Measurements from ENCODE around the gene CLHC1.
"Not testable (repeated sequence)": the region's sequence is repeated elsewhere in the genome, so short reads cannot be mapped to it uniquely, and the experiment has no call there.

Gene CLHC1

DNA sequence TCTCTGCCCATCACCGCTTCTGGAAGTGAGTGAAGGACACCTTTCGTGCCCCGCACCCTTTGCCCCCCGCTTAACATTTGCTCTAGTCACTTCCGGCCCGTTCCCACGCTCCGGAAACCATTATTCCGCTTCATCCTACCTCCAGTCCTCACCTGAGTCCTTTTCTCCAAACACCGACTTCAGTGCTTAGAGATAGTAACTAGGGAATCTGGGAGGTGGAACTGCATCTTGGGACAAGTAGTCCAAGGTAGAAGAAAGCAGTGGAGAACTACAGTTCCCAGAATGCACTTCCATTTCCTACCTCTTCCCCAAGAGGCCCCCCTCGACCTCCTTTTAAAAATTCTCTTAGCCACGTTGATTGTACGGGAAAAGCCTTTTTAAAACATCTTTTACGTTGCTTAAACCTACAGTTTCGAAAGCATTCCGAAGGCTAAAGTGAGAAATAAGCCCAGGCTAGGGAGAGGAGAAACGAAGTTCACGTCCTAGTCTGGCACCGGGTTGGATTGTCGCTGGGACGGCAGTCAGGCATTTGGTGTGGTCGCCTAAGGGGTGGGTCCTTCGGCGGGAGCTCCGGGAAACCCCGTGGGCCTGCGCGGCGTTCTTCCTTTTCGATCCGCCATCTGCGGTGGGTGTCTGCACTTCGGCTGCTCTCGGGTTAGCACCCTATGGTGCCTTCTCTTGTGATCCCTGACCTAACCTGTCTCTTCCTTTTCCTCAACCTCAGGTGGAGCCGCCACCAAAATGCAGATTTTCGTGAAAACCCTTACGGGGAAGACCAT lies at the start of gene CLHC1, which contains the start of gene RPS27A:
Gene CLHC1 (minus strand): TSS at position 210 of the 779 bp plus-strand sequence. CDS start 9,882 bp downstream, outside the sequence.
Gene RPS27A (plus strand): TSS at position 605 of the 779 bp plus-strand sequence. CDS start 137 bp downstream, at position 742.
- DNase-seq, result peak; percentile 35 to 93 (median 84)

GRCh38 chr2:55280851-55281546 lies 48.9 kb upstream of the CLHC1 start:
- not testable (repeated sequence) for DNase-seq

DNA sequence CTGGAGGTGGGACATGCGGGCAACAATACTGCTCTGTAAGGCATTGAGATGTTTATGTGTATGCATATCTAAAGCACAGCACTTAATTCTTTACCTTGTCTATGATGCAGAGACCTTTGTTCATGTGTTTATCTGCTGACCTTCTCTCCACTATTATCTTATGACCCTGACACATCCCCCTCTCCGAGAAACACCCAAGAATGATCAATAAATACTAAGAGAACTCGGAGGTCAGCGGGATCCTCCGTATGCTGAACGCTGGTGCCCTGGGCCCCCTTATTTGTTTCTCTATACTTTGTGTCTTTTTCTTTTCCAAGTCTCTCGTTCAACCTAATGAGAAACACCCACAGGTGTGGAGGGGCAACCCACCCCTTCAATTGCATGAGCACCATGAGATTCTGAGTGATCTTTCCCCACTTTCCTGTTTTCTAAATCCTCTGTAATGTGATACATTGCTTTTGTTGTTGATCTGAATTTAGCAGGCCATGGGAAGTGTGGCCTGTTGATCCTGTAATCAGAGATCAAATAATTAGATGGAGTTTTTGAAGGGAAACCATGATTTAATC lies 47.8 kb upstream of the CLHC1 start:
- DNase-seq, result not testable (repeated sequence)

DNA sequence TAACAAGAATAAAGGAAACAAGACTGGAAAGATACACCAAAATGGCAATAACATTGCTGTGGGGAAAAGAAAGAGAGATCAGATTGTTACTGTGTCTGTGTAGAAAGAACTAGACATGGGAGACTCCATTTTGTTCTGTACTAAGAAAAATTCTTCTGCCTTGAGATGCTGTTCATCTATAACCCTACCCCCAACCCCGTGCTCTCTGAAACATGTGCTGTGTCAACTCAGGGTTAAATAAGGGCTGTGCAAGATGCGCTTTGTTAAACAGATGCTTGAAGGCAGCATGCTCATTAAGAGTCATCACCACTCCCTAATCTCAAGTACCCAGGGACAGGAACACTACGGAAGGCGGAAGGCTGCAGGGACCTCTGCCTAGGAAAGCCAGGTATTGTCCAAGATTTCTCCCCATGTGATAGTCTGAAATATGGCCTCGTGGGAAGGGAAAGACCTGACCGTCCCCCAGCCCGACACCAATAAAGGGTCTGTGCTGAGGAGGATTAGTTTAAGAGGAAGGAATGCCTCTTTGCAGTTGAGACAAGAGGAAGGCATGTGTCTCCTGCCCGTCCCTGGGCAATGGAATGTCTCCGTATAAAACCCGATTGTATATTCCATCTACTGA lies 47.2 kb upstream of the CLHC1 start:
- not testable (repeated sequence) for DNase-seq

- DNase-seq, result no peak
Observed at GRCh38 chr2:55277310-55277709, 45.2 kb upstream of the CLHC1 start.

GRCh38 chr2:55274346-55274745 lies 42.3 kb upstream of the CLHC1 start:
- not testable (repeated sequence) for DNase-seq

- no peak for DNase-seq
Observed at GRCh38 chr2:55269645-55269990, 37.5 kb upstream of the CLHC1 start.

GRCh38 chr2:55268907-55269644 lies 37.0 kb upstream of the CLHC1 start, which contains the start of gene MTIF2:
Gene MTIF2 (minus strand): TSS chr2:55269231. CDS start chr2:55263858, 5,373 bp downstream.
- DNase-seq, result peak; percentile 54 to 95 (median 88)

GRCh38 chr2:55268288-55268906 lies 36.3 kb upstream of the CLHC1 start:
- DNase-seq, result no peak

- DNase-seq, result not testable (repeated sequence)
Observed at GRCh38 chr2:55259586-55259985, 27.5 kb upstream of the CLHC1 start.

DNA sequence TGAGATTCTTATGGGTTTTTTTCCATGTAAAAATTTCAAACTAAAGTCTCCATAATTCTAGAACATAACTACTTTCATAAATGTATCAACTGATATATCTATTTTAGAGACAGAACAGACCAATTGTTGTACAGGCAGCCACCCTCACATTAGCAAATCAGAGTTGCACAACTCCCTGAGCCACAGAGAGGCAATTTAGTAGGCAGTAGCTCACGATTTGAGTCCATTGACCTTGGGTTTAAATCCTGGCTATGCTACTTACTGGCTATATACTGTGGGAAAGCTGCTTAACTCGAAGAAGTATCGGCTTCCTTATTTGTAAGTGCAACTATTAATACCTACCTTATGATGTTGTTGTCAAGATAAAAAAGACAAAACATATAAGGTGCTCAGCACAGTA lies 20.7 kb upstream of the CLHC1 start:
- no peak for DNase-seq

GRCh38 chr2:55247025-55247424 lies 14.9 kb upstream of the CLHC1 start:
- DNase-seq, result no peak

DNA sequence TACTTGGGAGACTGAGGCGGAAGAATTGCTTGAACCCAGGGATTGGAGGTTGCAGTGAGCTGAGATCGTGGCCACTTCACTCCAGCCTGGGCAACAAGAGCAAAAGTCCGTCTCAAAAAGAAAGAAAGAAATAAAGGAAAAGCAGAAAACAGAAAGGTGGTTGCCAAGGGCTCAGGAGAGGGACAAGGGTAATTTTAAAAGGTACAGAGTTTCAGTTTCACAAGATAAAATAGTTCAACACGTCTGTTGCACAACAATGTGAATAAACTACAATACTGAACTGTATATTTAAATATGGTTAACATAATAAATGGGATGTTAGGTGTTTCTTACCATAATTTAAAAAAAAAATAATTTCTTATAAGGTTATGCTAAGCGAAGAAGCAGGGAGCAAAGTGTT lies 13.3 kb upstream of the CLHC1 start:
- DNase-seq, result no peak

- no peak for DNase-seq
Observed at GRCh38 chr2:55242617-55243016, 10.5 kb upstream of the CLHC1 start.

GRCh38 chr2:55241582-55241981 lies 9.5 kb upstream of the CLHC1 start:
- DNase-seq, result not testable (repeated sequence)

DNA sequence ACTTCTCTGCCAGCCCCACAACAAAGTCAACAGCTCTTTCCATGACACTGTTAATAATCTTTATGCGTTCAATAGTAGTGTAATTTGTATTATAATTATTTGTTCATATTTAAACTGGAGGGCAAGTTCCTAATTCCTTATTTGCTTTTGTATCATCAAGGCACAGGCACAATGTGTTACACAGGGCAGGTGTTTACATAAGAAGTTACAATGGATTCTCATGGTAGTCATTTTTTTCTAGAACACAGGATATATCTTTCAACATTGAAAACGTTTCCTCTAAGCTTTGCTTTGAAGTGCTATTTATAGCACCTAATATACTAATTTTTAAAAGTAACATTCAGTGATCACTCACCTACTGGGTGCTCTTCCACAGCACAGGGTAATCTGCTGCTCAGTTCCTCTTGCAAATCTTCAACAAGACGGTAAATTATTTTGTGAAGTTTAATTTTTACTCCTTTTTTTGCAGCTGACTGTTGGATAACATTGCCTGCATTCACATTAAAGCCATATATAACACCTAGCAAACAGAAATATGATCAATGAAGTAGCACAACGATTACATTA lies 7.6 kb upstream of the CLHC1 start:
- DNase-seq, result no peak

DNA sequence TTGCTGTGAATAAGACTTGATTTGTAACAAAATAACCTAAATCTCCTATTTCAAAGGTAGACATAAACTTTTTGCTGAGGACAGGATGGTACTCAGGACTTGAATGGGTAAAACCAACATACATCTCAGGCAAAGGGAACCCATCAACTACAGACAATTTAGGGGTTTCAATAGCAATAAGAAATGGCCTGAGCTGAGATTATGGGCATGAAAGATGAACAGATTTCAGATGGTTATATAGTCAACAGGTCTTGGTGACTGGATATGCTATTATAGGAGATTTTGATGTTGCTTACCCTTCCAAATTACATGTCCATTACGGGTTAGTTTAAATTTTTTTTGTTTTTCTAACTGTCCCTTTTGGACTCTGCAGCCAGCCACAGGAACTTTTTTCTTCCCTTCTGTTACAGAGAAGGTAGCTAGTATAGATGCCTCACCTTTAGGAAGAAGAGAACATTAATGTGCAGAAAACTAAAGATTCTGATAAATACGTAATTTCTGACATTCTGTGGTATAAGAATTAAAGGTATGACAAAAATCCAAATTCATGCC lies 5.0 kb upstream of the CLHC1 start:
- no peak for DNase-seq

DNA sequence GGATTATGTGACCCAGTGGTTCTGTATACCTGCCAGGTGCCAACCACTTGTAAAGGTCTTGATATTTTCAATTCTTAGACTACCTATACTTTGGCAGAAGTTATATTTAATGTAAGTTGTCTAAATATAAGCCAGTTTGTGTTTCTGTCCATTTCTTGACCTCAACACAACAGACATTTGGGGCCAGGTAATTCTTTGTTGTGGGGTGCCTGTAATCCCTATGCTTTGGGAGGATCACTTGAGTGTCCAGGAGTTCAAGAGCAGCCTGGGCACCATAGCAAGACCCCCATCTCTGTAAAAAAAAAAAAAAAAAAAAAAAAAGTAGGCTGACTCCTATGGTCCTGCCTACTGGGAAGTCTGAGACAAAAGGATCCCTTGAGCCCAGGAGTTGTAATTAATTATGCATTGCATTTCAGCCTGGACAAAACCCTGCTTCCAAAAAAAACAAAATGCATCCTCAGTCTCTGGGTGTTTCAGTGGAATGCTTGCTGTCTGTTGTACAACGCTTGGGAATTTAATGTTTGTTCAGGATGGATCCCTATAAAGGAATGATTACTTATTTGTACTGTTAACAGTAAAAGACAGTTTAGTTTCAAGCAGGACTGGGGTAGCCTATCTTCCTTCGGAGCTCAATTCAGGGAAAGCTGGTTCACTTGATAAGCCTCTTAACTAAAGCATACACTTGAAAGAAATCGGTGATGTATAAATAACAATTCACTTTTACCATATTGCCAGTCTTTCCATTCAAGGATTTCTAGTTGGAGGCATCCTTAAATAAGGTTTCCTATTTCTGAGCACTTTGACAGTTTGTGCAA lies 3.8 kb upstream of the CLHC1 start:
- no peak for DNase-seq

- no peak for DNase-seq
Observed at GRCh38 chr2:55233658-55233940, 1.5 kb upstream of the CLHC1 start.
